ENCODE measurements around the gene GOSR2. TPM values are rescaled to one million over a fixed set of nuclear protein-coding genes. Genes with fewer than 3 reads are reported as not detected.

Gene GOSR2
- total and polyA plus RNA-seq, 2 of the 4 experiments (the other 2 are of a cell fraction), result 63.4 to 75.6 TPM

- Histone ChIP-seq H4K5ac (ENCODE audit: low read depth, low read length) (no peak overlapping the region), H3K23ac (ENCODE audit: low read depth, low read length) (no peak overlapping the region), H3K56ac (ENCODE audit: extremely low read depth, insufficient read depth, low read length) (no peak overlapping the region), H3K18ac (ENCODE audit: low read depth, low read length) (no peak overlapping the region), H3K9me1 (ENCODE audit: insufficient read depth, low read length) (no peaks in the 10 kb centered on the region; the same call in 1 of the 2 replicates), H2BK120ac (ENCODE audit: low read depth, low read length) (no peak overlapping the region), H3K4me1 (ENCODE audit: control insufficient read depth, insufficient read depth, low read length) (no peaks in the 10 kb centered on the region), H3K4me2 (ENCODE audit: low read depth, low read length) (no peak overlapping the region), H2AK9ac (replicated peaks; ENCODE audit: low read depth, low read length, poor library complexity) (no peak overlapping the region), H4K8ac (ENCODE audit: low read depth in 2 of 2, low read length in 2 of 2) (no peak overlapping the region), H3K4me3 (ENCODE audit: insufficient read depth, low read depth, low read length) (no peak overlapping the region), H4K20me1 (ENCODE audit: insufficient read depth, low read length) (peaks cover 4% of the 10 kb centered on the region; the same call in 1 of the 2 replicates), H3K14ac (replicated peaks; ENCODE audit: low read depth, low read length) (no peak overlapping the region), H4K91ac (ENCODE audit: insufficient read depth, low read depth, low read length) (no peak overlapping the region), H2AFZ (replicated peaks; ENCODE audit: low read length, poor library complexity) (no peak overlapping the region), H3K27me3 (ENCODE audit: control insufficient read depth, insufficient read depth, low read length) (no peaks in the 10 kb centered on the region; the same call in 1 of the 2 replicates), H3K36me3 (ENCODE audit: control insufficient read depth, insufficient read depth, low read length) (no peaks in the 10 kb centered on the region), H2BK15ac (ENCODE audit: low read depth, low read length) (no peak overlapping the region), H3K79me1 (ENCODE audit: low read depth in 1 of 2, low read length in 2 of 2) (no peaks in the 10 kb centered on the region), H3K9ac (ENCODE audit: low read depth, low read length) (no peak overlapping the region), H2AK5ac (ENCODE audit: low read depth, low read length) (no peak overlapping the region), H2BK5ac (ENCODE audit: low read depth, low read length, poor library complexity, severe bottlenecking) (no peak overlapping the region), H2BK20ac (ENCODE audit: low read depth, low read length) (no peak overlapping the region), H3K4ac (ENCODE audit: low read depth, low read length) (no peak overlapping the region), H3K9me3 (ENCODE audit: control insufficient read depth, insufficient read depth, low read length) (no peaks in the 10 kb centered on the region), H3K27ac (ENCODE audit: insufficient read depth, low read length) (no peak overlapping the region)
- in situ Hi-C loops (cut with MboI; ENCODE audit: low sequenced_read_pairs), result no loop called here
- dilution Hi-C loops (cut with HindIII; ENCODE audit: low sequenced_read_pairs, unreplicated experiment), result no loop called here
- TF ChIP-seq ELK1 (IDR thresholded peaks at IDR 0.05; ENCODE audit: borderline replicate concordance, low read depth, low read length) (no peak), RCOR1 (IDR thresholded peaks at IDR 0.05; ENCODE audit: insufficient replicate concordance, low read length) (no peak), CEBPB (IDR thresholded peaks at IDR 0.05; ENCODE audit: low read depth, low read length) (no peak), SMC3 (IDR thresholded peaks at IDR 0.05; ENCODE audit: low read depth, low read length) (no peak), MAZ (IDR thresholded peaks at IDR 0.05; ENCODE audit: borderline replicate concordance, low read depth, low read length) (no peak), POLR2A (IDR thresholded peaks at IDR 0.05; ENCODE audit: low read depth, low read length) (no peak), RAD21 (IDR thresholded peaks at IDR 0.05; ENCODE audit: low read length) (no peak), RFX5 (IDR thresholded peaks at IDR 0.05; ENCODE audit: low read depth, low read length) (no peak), NFE2L2 (IDR thresholded peaks at IDR 0.05; ENCODE audit: low read depth, low read length) (no peak), MAFK (IDR thresholded peaks at IDR 0.05; ENCODE audit: low read depth, low read length) (no peak), FOS (IDR thresholded peaks at IDR 0.05; ENCODE audit: low read depth, low read length) (no peak), MXI1 (IDR thresholded peaks at IDR 0.05; ENCODE audit: borderline replicate concordance, low read depth, low read length) (no peak), CHD1 (IDR thresholded peaks at IDR 0.05; ENCODE audit: low read depth, low read length) (no peak), BHLHE40 (IDR thresholded peaks at IDR 0.05; ENCODE audit: low read depth, low read length) (no peak)
- TF ChIP-seq, protein P1, sequence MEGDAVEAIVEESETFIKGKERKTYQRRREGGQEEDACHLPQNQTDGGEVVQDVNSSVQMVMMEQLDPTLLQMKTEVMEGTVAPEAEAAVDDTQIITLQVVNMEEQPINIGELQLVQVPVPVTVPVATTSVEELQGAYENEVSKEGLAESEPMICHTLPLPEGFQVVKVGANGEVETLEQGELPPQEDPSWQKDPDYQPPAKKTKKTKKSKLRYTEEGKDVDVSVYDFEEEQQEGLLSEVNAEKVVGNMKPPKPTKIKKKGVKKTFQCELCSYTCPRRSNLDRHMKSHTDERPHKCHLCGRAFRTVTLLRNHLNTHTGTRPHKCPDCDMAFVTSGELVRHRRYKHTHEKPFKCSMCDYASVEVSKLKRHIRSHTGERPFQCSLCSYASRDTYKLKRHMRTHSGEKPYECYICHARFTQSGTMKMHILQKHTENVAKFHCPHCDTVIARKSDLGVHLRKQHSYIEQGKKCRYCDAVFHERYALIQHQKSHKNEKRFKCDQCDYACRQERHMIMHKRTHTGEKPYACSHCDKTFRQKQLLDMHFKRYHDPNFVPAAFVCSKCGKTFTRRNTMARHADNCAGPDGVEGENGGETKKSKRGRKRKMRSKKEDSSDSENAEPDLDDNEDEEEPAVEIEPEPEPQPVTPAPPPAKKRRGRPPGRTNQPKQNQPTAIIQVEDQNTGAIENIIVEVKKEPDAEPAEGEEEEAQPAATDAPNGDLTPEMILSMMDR (conservative IDR thresholded peaks at IDR 0.05; ENCODE audit: low read depth, low read length), result no peak
- TF ChIP-seq, protein P2, sequence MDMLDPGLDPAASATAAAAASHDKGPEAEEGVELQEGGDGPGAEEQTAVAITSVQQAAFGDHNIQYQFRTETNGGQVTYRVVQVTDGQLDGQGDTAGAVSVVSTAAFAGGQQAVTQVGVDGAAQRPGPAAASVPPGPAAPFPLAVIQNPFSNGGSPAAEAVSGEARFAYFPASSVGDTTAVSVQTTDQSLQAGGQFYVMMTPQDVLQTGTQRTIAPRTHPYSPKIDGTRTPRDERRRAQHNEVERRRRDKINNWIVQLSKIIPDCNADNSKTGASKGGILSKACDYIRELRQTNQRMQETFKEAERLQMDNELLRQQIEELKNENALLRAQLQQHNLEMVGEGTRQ (IDR thresholded peaks at IDR 0.05; ENCODE audit: low read depth, low read length), result no peak
- ATAC-seq (ENCODE audit: low read depth), result no peak
- intact Hi-C loops (cut with micrococcal nuclease), result no loop called here
- ChIA-PET POLR2A (ENCODE audit: unreplicated experiment) (no interaction called here), CTCF (interaction anchor here (1.2 kb wide), 1 partner anchor 10 kb away, joined by 5 read pairs; no protein-coding TSS in a partner anchor)
- BruUV-seq (replicated peaks), result no TSS peak
- WGBS, 2 experiments (ENCODE audit: extremely low coverage in 2 of 2, insufficient read length in 1 of 2), result 76% methylated on average over 3 of the region's 9 CpGs; no CpG with 5 or more reads in 1 of the 2 experiments
- DNase-seq, result no peak
These were observed 29.2 kb downstream of the GOSR2 start for GRCh38 chr17:46952115-46952514.
